HepG2 (cell line): Measurements from ENCODE around the gene SMAD6. TPM values are rescaled to one million over a fixed set of nuclear protein-coding genes. Genes with fewer than 3 reads are reported as not detected.

Experiments used
- ATAC-seq: fragments of 200-7000 bp; cut with Tn5 transposase; 3 replicates; pipeline ENCODE4 v1.9.1; 2020; ENCODE audit warnings: mild to moderate bottlenecking, moderate library complexity
- BruUV-seq: library from RNA; stranded (reverse); fragments of 400-500 nt; replicated peaks from 2 replicates; lab custom pipeline; 2021; lab: Mats Ljungman, UMichigan
- CTCF ChIA-PET: fragments of 300-600 bp; formaldehyde crosslinking; extraction: SDS; loops from one replicate; lab custom pipeline; 2021; ENCODE audit warnings: low total read pairs, inconsistent platforms, low intra/inter-chr PET ratio; lab: Yijun Ruan, JAX
- POLR2A ChIA-PET: fragments of 350-600 bp; sonication (Branson Sonifier 250); formaldehyde crosslinking; loops from one replicate; lab custom pipeline; 2020; ENCODE audit warnings: antibody characterized with exemption, inconsistent platforms; lab: Yijun Ruan, JAX
- DNase-seq: peaks from one replicate; pipeline ENCODE4 v3.0.0-alpha.2; 2015; ENCODE audit warnings: low spot score
- FAIRE-seq: peaks from 3 replicates; lab custom pipeline; 2011; peaks lifted over from hg19 to GRCh38; lab: Jason Lieb, UNC
- H2AFZ ChIP-seq: one replicate; pipeline ENCODE4 v1.6.1; 2011; ENCODE audit warnings: low read length, inconsistent platforms
- H3K27ac ChIP-seq: fragments of 300-600 bp; 3 replicates; pipeline ENCODE4 v1.8.0; 2011; ENCODE audit warnings: mixed run types, mild to moderate bottlenecking, mixed read lengths, low read length, inconsistent platforms; ENCODE audit not compliant: insufficient read depth; ENCODE audit errors: extremely low read length
- H3K27me3 ChIP-seq, 2 experiments: fragments of 200-600 bp in 1 of 2; 2 replicates in 1 of 2; 3 replicates in 1 of 2; pipeline versions ENCODE4 v1.6.0 to v1.8.0; 2011; ENCODE audit warnings: low read length in 2 of 2, mild to moderate bottlenecking in 2 of 2, moderate library complexity in 2 of 2, inconsistent platforms in 1 of 2; ENCODE audit not compliant: insufficient read depth in 2 of 2, control insufficient read depth in 1 of 2
- H3K36me3 ChIP-seq, 2 experiments: fragments of 200-600 bp in 1 of 2; replicated peaks in 1 of 2; 2 replicates in 1 of 2; 3 replicates in 1 of 2; pipeline versions ENCODE4 v1.5.1 to v1.8.0; 2011; ENCODE audit warnings: low read length in 2 of 2, inconsistent platforms in 1 of 2; ENCODE audit not compliant: insufficient read depth in 2 of 2, control insufficient read depth in 1 of 2
- H3K4me1 ChIP-seq: 2 replicates; pipeline ENCODE4 v1.5.1; 2012; ENCODE audit warnings: low read length, inconsistent platforms; ENCODE audit not compliant: insufficient read depth
- H3K4me2 ChIP-seq: 2 replicates; pipeline ENCODE4 v1.6.0; 2011; ENCODE audit warnings: low read depth, low read length, inconsistent platforms
- H3K4me3 ChIP-seq, 3 experiments: fragments of 200-600 bp in 1 of 3; sonication (generic), shearing (Covaris generic) in 1 of 3; replicated peaks in 1 of 3; 2 replicates each; pipeline ENCODE4 v1.5.1; 2011 to 2016; ENCODE audit warnings: low read length in 3 of 3, inconsistent platforms in 2 of 3, low read depth in 2 of 3, mild to moderate bottlenecking in 2 of 3, control low read depth in 1 of 3, mixed read lengths in 1 of 3; ENCODE audit not compliant: insufficient read depth in 1 of 3
- H3K79me2 ChIP-seq: one replicate; pipeline ENCODE4 v1.6.1; 2011; ENCODE audit warnings: low read length, inconsistent platforms; ENCODE audit not compliant: insufficient read depth
- H3K9ac ChIP-seq: 2 replicates; pipeline ENCODE4 v1.6.0; 2011; ENCODE audit warnings: mild to moderate bottlenecking, low read depth, low read length, inconsistent platforms; ENCODE audit not compliant: insufficient read depth
- H3K9me3 ChIP-seq: 2 replicates; pipeline ENCODE4 v1.5.1; 2012; ENCODE audit warnings: mild to moderate bottlenecking, low read length
- H4K20me1 ChIP-seq: 2 replicates; pipeline ENCODE4 v1.6.0; 2011; ENCODE audit warnings: inconsistent platforms, mild to moderate bottlenecking, low read length, moderate library complexity; ENCODE audit not compliant: insufficient read depth
- BORCS8-MEF2B ChIP-seq: sonication (generic); formaldehyde crosslinking; IDR thresholded peaks from 2 replicates; pipeline ENCODE4 v1.8.0; 2022; ENCODE audit warnings: mild to moderate bottlenecking, missing genetic modification reagents
- CREB1 ChIP-seq, 2 experiments: fragments of 450-650 bp in 1 of 2; IDR thresholded peaks; 2 replicates each; pipeline ENCODE4 v1.6.1; 2016 to 2017; ENCODE audit warnings: control low read depth in 1 of 2, mild to moderate bottlenecking in 1 of 2, missing compliant biosample characterization in 1 of 2, missing genetic modification characterization in 1 of 2
- FOXJ3 ChIP-seq: sonication (generic); formaldehyde crosslinking; IDR thresholded peaks from 2 replicates; pipeline ENCODE4 v1.4.0; 2020; ENCODE audit warnings: missing genetic modification reagents, mild to moderate bottlenecking, borderline replicate concordance
- ZNF7 ChIP-seq: IDR thresholded peaks from 2 replicates; pipeline ENCODE4 v1.6.1; 2016; ENCODE audit warnings: missing biosample characterization, missing genetic modification reagents
- WGBS: methylation state at CpG from one replicate; pipeline ENCODE4 v1.1.6; 2017; ENCODE audit warnings: low lambda C conversion rate; 5-methylcytosine and 5-hydroxymethylcytosine counted together
- in situ Hi-C: cut with HindIII; loops from 2 replicates; pipeline ENCODE4 v1.10.0; 2017; ENCODE audit warnings: low pct_unique_long_range_greater_than_20kb; ENCODE audit not compliant: extremely low pct_ligation_motif_present
- intact Hi-C: fragments of 100-400 bp; cut with micrococcal nuclease; formaldehyde crosslinking; loops from one replicate; pipeline ENCODE4 v1.10.0; 2022; ENCODE audit not compliant: unreplicated experiment
- polyA plus RNA-seq, 8 experiments: library from polyadenylated mRNA; depleted of rRNA in 3 of 8; stranded (reverse) in 7 of 8; unstranded in 1 of 8; fragments of >200 nt; fragmentation: Illumina TruSeq in 4 of 8; extraction: Trizol in 4 of 8; gene quantifications; 2 replicates each; pipeline versions ENCODE4 v1.2.1 to v1.2.3, GENCODE V29; 2011 to 2016; ENCODE audit warnings: low read depth in 4 of 8, missing spikeins in 1 of 8, mixed read lengths in 1 of 8; ENCODE audit not compliant: insufficient read depth in 1 of 8
- total RNA-seq, 5 experiments: library from RNA; depleted of rRNA; stranded (reverse); fragments of >200 nt; fragmentation: Illumina TruSeq; extraction: Trizol; gene quantifications; 2 replicates each; pipeline ENCODE4 v1.2.3, GENCODE V29; 2016; ENCODE audit warnings: low read depth in 1 of 5

Gene SMAD6
- total and polyA plus RNA-seq, 2 of the 13 experiments (the other 11 are each of a cell fraction or from before 2014, with no cell fraction given) = 3.3 to 4.4 TPM

DNA sequence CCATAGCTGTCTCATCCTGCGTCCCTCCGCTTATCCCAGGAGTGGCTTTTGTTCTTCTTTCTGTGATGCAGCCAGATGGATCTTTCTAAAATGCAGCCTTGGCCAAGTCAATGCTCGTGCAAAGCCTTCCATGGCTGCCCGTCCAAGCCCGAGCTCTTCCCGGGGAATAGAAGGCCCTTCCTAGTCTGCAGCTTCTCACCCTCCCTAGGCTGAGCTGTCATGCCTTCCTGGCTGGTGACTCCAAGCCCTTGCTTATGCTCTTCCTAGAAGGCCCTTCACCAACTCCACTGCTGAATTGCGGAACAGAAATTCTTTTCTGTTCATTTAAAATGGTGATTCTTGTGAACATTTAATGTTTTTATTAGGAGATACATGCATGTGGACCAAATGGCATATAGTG, 95.9 kb downstream of the SMAD6 start:
- BruUV-seq = no TSS peak
- no peak for FAIRE-seq
- Histone ChIP-seq H3K9ac (no peak overlapping the region), H3K27ac (no peak overlapping the region), H2AFZ (no peak overlapping the region), H3K4me2 (no peak overlapping the region), H3K4me1 (peaks cover 14% of the 10 kb centered on the region), H3K27me3 (peaks cover 0 to 10% of the 10 kb centered on the region in 2 experiments; a peak in 3 of 5 replicates), H3K36me3 (no peaks in the 10 kb centered on the region), H4K20me1 (no peaks in the 10 kb centered on the region), H3K4me3 (no peak overlapping the region), H3K79me2 (no peaks in the 10 kb centered on the region), H3K9me3 (no peaks in the 10 kb centered on the region)
- 39% methylated on average over 7 of the region's 7 CpGs for WGBS
- ATAC-seq = no peak
- in situ Hi-C loops (no loop called here), intact Hi-C loops (no loop called here)
- no peak for DNase-seq
- TF ChIP-seq CREB1 (IDR thresholded peaks at IDR 0.05) = 0 out of 2 replicates have a peak, but pooled peaks have one; percentile 5
- TF ChIP-seq CREB1 (CRISPR knock-in tag; IDR thresholded peaks at IDR 0.05) = no peak
- no peak for TF ChIP-seq BORCS8-MEF2B (CRISPR knock-in tag)
- ChIA-PET POLR2A (no interaction called here), CTCF (no interaction called here)

DNA sequence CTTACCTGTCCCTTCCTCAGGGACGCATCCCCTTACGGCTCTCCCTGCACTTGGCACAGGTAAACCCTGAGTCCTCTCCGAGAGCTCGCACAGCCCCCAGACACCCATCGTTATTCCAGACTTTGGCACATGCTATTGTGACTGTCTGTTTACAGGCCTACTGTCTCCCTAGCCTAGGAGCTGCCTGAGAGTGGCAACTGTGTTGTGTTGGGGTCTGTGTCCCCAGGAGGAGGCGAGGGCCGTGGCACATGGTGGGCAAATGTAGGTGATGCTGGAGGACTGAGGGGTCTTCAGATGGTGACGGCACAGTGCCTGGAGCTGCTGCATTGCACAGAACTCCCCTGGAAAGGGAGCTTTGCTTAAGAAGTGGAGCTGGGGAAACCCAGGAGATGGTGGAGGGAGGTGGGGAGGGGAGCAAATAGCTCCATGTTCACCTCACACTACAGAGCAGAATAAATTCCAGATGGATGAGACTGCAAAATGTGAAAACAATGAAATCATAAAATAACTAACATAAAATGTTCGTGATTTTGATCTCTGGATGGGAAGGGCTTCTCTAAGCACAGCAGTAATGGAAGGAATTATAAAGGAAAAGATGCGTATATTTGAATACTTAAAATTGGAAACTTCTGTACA, 96.5 kb downstream of the SMAD6 start:
- in situ Hi-C loops = no loop called here
- CTCF ChIA-PET = no interaction called here
- Histone ChIP-seq H3K4me2 (no peak overlapping the region), H3K9me3 (no peaks in the 10 kb centered on the region), H2AFZ (no peak overlapping the region), H3K27ac (no peak overlapping the region), H4K20me1 (no peaks in the 10 kb centered on the region), H3K79me2 (no peaks in the 10 kb centered on the region), H3K4me3 (no peak overlapping the region), H3K36me3 (no peaks in the 10 kb centered on the region)
- ATAC-seq = no peak
- no peak for DNase-seq
- WGBS = 37% methylated on average over 10 of the region's 10 CpGs
- TF ChIP-seq FOXJ3 (CRISPR knock-in tag) (no peak), ZNF7 (CRISPR knock-in tag) (no peak)
- TF ChIP-seq, all 625 proteins: peak for 0
- Histone ChIP-seq H3K4me1 (peaks cover 19% of the 10 kb centered on the region), H3K27me3 (peaks cover 0 to 10% of the 10 kb centered on the region in 2 experiments; a peak in 3 of 5 replicates), H3K9ac (no peak overlapping the region)
- no TSS peak for BruUV-seq
- POLR2A ChIA-PET = no interaction called here
- FAIRE-seq = no peak
- intact Hi-C loops = no loop called here
